Psoas muscle (tissue), 8 donors: Measurements from ENCODE around the gene KIAA1671. TPM values are rescaled to one million over a fixed set of nuclear protein-coding genes. Genes with fewer than 3 reads are reported as not detected.
"Not testable (repeated sequence)": the region's sequence is repeated elsewhere in the genome, so short reads cannot be mapped to it uniquely, and the experiment has no call there.

Experiments used
- ATAC-seq, 4 donors: fragments of 200-7000 bp; cut with Tn5 transposase; one replicate each; pipeline ENCODE4 v1.9.1; 2020; ENCODE audit warnings: moderate library complexity in 3 of 4, mild to moderate bottlenecking in 2 of 4
- DNase-seq, 2 donors: peaks; one replicate each; pipeline ENCODE4 v3.0.0-alpha.2; 2020
- H3K27ac ChIP-seq: fragments of 200-600 bp; one replicate; pipeline ENCODE4 v1.8.0; 2022
- H3K27me3 ChIP-seq, 3 donors: fragments of 200-600 bp in 1 of 3; one replicate each; pipeline versions ENCODE4 v1.6.1 to v1.8.0; 2013 to 2022; ENCODE audit warnings: low read length in 2 of 3, mild to moderate bottlenecking in 2 of 3, moderate library complexity in 1 of 3; ENCODE audit not compliant: insufficient read depth in 3 of 3
- H3K36me3 ChIP-seq, 2 donors: fragments of 200-600 bp in 1 of 2; one replicate each; pipeline versions ENCODE4 v1.6.1 to v1.8.0; 2013 to 2022; ENCODE audit warnings: low read depth in 1 of 2, mild to moderate bottlenecking in 1 of 2, moderate library complexity in 1 of 2; ENCODE audit not compliant: insufficient read depth in 1 of 2
- H3K4me1 ChIP-seq: fragments of 200-600 bp; one replicate; pipeline ENCODE4 v1.8.0; 2022
- H3K4me3 ChIP-seq: fragments of 200-600 bp; one replicate; pipeline ENCODE4 v1.8.0; 2022; ENCODE audit warnings: mild to moderate bottlenecking
- H3K9me3 ChIP-seq: fragments of 200-600 bp; one replicate; pipeline ENCODE4 v1.8.0; 2022
- CTCF ChIP-seq: fragments of 200-600 bp; IDR thresholded peaks from one replicate; pipeline ENCODE4 v1.8.0; 2022; ENCODE audit warnings: antibody characterized with exemption
- WGBS, 3 donors: extraction: QIAGEN DNeasy Blood & Tissue Kit; methylation state at CpG; one replicate each; pipeline versions ENCODE4 v1.1.6 to v1.1.7; 2013; 5-methylcytosine and 5-hydroxymethylcytosine counted together
- intact Hi-C, 2 donors: fragments of 100-400 bp; cut with DNase I; formaldehyde crosslinking; loops; one replicate each; pipeline versions ENCODE4 v1.11.0 to v1.14.2; 2022
- polyA plus RNA-seq, 3 donors: library from polyadenylated mRNA; stranded (reverse); fragments of 200-250 nt; gene quantifications; one replicate each; pipeline ENCODE4 v1.2.3, GENCODE V29; 2013
- total RNA-seq, 4 donors: library from RNA; stranded (reverse); fragmentation: NEBNext Ultra II Directional in 2 of 4; extraction: Animal tissue kit (Norgen Biotek cat#: 25700) in 2 of 4; gene quantifications; one replicate each; pipeline versions ENCODE4 v1.2.1 to v1.2.4, GENCODE V29; 2021 to 2023
- donor health status: healthy with polysubstance abuse.
- donor health status: DM: no; HTN: no; CAD: no; lungs with moderate emphysema.
- donor health status: Bipolar disorder and iron deficiency.
- donor health status: healthy.
- donor health status: DM: yes; HTN: yes; CAD: no.
- donor health status: DM: no; HTN: no; CAD: no.
- donor health status: DM: no; HTN: no; CAD: no.
- donor health status: DM: yes; HTN: yes; CAD: no.

Gene KIAA1671
- total and polyA plus RNA-seq, 7 donors = 1.9 to 56.9 (median 15.8) TPM

GRCh38 chr22:25223269-25223850, 270.8 kb downstream of the KIAA1671 start:
- Histone ChIP-seq H3K4me3 (no peak overlapping the region), H3K27me3 (peaks cover 0 to 38% (median 2%) of the 10 kb centered on the region in 3 donors), H3K4me1 (no peaks in the 10 kb centered on the region), H3K27ac (no peak overlapping the region), H3K9me3 (no peaks in the 10 kb centered on the region), H3K36me3 (no peaks in the 10 kb centered on the region)
- WGBS, 3 donors = 66 to 76% (median 73%) methylated on average over 12 of the region's 12 CpGs
- intact Hi-C loops = no loop called here
- DNase-seq (no peak), ATAC-seq (no peak)
- TF ChIP-seq CTCF = no peak

- H3K4me3 ChIP-seq = no peak overlapping the region
- 80 to 95% (median 89%) methylated on average over 13 of the region's 13 CpGs for WGBS, 3 donors
- no peak for ATAC-seq
- H3K27me3 ChIP-seq = peaks cover 0 to 29% (median 0%) of the 10 kb centered on the region in 3 donors
- intact Hi-C loops = no loop called here
- DNase-seq = no peak
- H3K36me3 ChIP-seq = no peaks in the 10 kb centered on the region
- TF ChIP-seq CTCF = no peak
- no peaks in the 10 kb centered on the region for H3K9me3 ChIP-seq
- H3K4me1 ChIP-seq = no peaks in the 10 kb centered on the region
- no peak overlapping the region for H3K27ac ChIP-seq
Observed at GRCh38 chr22:25228822-25229221, 276.3 kb downstream of the KIAA1671 start.

GRCh38 chr22:25230760-25231159, 278.2 kb downstream of the KIAA1671 start:
- H3K36me3 ChIP-seq, ATAC-seq, intact Hi-C loops, H3K4me3 ChIP-seq, H3K9me3 ChIP-seq, H3K4me1 ChIP-seq, DNase-seq, H3K27ac ChIP-seq: not testable (repeated sequence)
- H3K27me3 ChIP-seq = peaks cover 0 to 23% (median 0%) of the 10 kb centered on the region in 3 donors
- 81 to 83% (median 82%) methylated on average over 2 of the region's 2 CpGs for WGBS, 3 donors

GRCh38 chr22:25232301-25232700, 279.8 kb downstream of the KIAA1671 start:
- Histone ChIP-seq H3K36me3 (no peaks in the 10 kb centered on the region), H3K9me3 (no peaks in the 10 kb centered on the region), H3K4me3 (no peak overlapping the region), H3K4me1 (no peaks in the 10 kb centered on the region), H3K27me3 (peaks cover 0 to 37% (median 0%) of the 10 kb centered on the region in 3 donors), H3K27ac (no peak overlapping the region)
- TF ChIP-seq CTCF = no peak
- 49 to 72% (median 67%) methylated on average over 5 of the region's 5 CpGs for WGBS, 3 donors
- ATAC-seq = no peak
- DNase-seq = no peak
- intact Hi-C loops = no loop called here

GRCh38 chr22:25233706-25234105, 281.2 kb downstream of the KIAA1671 start:
- H3K4me1 ChIP-seq, H3K27ac ChIP-seq, intact Hi-C loops, H3K9me3 ChIP-seq, H3K4me3 ChIP-seq, DNase-seq, H3K36me3 ChIP-seq, ATAC-seq: not testable (repeated sequence)
- peaks cover 0 to 41% (median 0%) of the 10 kb centered on the region in 3 donors for H3K27me3 ChIP-seq
